CD4-positive, alpha-beta T cell treated with Interleukin-17A for 1 hour (primary cell): ENCODE data around the gene MFAP1.
A peak's percentile ranks its signal among the peaks of the same experiment; 100 is the strongest.
"Not testable (repeated sequence)": the region's sequence is repeated elsewhere in the genome, so short reads cannot be mapped to it uniquely, and the experiment has no call there.

Source experiments
- DNase-seq: peaks from one replicate; pipeline ENCODE4 v3.0.0-alpha.2; 2020

The MFAP1 gene

GRCh38 chr15:43824302-43825246 lies at the start of gene MFAP1:
Gene MFAP1 (minus strand): TSS chr15:43824690. CDS start chr15:43824569, 121 bp downstream.
- peak; percentile 96 for DNase-seq

GRCh38 chr15:43873651-43874050 lies 49.2 kb upstream of the MFAP1 start:
- no peak for DNase-seq

DNA sequence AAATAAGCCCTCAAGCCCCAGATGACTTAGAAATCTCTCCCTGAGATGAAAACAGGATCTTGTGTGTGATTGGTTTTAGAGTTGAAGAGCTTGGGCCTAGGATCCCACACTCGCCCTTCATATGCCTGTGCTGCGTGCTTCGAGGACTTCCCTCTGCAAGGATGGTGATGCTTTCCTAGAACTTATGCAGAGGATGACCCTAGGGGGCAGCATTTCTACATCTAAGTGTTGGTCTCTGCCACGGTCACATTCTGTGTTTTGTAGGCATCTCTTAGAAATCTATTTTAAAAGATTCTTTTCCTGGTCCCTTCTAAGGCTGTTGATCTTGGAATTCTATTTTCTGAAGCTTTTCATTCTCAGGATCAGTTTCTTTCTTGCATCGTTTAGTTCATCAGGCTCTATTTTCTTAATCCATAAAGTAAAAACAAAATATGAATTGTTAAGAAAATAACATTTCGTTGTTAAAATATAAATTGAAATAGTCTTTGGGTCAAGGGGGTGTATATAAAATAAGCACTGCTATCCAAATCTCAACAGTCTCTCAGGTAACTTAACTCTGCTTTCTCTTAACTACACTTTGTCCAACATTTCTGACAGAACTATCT lies 48.0 kb upstream of the MFAP1 start:
- peak; percentile 27 for DNase-seq

- no peak for DNase-seq
Observed at GRCh38 chr15:43871835-43872234, 47.3 kb upstream of the MFAP1 start.

DNA sequence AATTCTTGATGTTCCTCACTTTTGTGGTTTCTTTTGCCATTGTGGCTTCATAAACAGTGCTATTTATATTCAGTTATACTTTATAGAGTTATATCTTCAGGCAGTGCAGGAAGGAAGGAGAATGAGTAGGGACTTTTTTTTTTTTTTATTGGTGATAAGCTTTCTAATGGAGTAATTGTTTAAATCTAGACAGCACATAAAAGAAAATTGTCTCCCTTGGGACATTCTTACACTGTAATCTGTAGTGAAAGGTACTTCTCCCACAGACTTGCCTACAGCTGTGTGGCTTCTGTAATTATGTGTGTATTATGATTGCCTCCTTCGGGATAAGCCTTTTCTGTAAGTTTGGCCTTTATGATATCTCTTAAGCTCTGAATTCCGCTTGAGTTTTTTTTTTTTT lies 43.9 kb upstream of the MFAP1 start:
- no peak for DNase-seq

DNA sequence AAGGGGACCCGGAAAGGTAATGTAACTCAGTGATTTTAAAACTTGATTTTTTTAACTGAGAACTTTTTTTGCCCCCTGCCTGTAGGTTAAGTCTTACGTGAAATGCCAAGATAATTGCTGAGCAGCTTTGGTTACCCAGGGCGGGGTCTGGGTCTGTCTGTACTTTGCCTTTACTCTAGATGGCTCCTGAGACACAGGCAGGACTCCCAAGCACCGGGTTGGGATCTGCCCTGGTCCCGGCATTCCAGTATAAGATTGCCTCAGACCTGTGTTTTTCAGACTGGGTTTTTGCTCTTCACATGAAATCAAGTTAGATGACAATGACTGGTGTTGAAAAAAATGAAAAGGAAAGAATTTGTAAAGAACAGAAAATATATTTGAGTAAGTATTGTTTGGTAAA lies 42.6 kb upstream of the MFAP1 start:
- no peak for DNase-seq

- DNase-seq, result not testable (repeated sequence)
Observed at GRCh38 chr15:43866636-43867035, 42.1 kb upstream of the MFAP1 start.

- DNase-seq, result no peak
Observed at GRCh38 chr15:43859546-43859945, 35.1 kb upstream of the MFAP1 start.

DNA sequence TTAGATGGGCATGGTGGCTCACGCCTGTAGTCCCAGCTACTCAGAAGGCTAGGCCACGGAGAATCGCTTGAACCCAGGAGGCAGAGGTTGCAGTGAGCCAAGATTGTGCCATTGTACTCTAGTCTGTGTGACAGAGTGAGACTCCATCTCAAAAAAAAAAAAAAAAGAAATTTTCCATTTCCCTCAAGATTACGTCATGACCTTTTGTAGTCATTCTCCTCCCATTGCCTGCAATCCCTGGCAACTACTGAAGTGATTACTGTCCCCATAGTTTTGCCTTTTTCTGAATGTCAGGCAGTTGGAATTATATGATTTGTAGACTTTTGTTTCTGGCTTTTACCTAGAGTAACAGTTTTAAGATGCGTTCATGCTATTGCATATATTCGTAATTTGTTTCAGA lies 30.3 kb upstream of the MFAP1 start:
- no peak for DNase-seq

- no peak for DNase-seq
Observed at GRCh38 chr15:43852607-43853006, 28.1 kb upstream of the MFAP1 start.

DNA sequence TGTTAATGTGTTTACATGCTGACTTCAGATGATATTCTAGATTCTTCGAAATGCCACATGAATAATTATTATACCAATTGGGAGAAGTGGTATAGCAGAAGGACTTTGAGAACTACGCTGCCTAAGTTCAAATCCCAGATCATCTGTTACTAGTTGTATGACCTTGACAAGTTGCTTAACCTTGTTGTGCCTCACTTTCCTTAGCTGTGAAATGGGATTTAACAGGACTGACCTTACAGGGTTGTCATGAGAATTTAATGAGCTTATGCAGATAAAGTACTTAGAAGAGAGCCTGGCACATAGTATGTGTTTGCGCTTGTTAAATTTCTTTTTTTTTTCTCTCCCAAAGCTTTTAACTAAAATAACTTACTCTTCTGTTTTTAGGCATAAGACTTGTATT lies 26.8 kb upstream of the MFAP1 start:
- no peak for DNase-seq

DNA sequence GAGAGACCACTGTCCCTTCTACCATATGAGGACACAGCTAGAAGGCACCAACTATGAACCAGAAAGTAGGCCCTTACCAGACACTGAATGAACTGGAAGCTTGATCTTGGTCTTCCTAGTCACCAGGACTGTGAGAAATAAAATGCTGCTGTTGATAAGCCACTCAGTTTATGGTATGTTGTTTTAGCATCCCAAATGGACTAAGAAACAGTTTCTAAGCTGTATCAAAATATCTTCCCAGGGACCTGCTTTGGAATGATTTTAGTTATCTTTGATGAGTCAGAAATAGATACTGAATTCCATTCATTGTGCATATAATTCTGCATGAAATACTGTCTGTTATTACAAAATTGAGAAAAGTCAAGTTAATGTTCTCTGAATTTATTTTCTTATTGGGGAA lies 20.9 kb upstream of the MFAP1 start:
- no peak for DNase-seq

GRCh38 chr15:43832485-43832884 lies 8.0 kb upstream of the MFAP1 start:
- DNase-seq, result not testable (repeated sequence)

GRCh38 chr15:43831519-43832052 lies 7.1 kb upstream of the MFAP1 start:
- DNase-seq, result not testable (repeated sequence)

DNA sequence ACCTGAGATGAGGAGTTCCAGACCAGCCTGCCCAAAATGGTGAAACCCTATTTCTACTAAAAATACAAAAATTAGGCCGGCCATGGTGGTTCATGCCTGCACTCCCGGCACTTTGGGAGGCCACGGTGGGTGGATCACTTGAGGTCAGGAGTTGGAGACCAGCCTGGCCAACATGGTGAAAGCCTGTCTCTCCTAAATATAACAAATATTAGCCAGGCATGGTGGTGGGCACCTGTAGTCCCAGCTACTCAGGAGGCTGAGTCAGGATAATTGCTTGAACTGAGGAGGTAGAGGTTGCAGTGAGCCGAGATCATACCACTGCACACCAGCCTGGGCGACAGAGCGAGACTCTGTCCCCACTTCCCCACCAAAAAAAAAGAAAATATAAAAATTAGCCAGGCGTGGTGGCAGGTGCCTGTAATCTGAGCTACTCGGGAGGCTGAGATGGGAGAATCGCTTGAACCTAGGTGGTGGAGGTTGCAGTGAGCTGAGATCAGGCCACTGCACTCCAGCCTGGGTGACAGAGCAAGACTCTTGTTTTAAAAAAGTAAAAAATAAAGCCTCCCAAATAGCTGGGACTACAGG lies 6.3 kb upstream of the MFAP1 start:
- not testable (repeated sequence) for DNase-seq

GRCh38 chr15:43829951-43830540 lies 5.6 kb upstream of the MFAP1 start:
- DNase-seq, result not testable (repeated sequence)

DNA sequence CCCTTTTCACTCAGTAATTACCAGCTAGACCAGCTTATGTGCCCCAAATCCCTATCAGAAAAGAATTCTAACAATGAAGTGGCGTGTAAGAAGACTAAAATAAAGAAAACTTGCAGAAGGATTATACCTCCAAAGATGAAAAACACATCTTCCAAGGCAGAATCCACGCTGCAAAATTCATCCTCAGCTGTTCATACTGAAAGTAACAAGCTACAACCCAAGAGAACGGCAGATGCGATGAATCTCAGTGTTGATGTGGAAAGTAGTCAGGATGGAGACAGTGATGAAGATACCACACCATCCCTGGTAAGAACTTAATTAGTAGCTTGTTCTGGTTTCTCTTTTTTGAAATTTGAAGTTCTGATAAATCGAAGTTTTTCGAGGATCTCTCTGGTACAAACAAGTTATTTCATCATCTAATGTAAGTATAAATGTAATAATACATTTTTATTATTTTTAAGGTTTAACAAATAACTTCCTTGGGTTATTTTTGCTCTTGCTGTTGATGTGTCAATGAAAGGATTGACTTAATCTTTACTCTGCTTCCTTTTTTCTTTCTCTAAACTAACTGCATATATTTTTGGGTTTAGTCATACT lies 3.7 kb upstream of the MFAP1 start:
- DNase-seq, result peak; percentile 30

DNA sequence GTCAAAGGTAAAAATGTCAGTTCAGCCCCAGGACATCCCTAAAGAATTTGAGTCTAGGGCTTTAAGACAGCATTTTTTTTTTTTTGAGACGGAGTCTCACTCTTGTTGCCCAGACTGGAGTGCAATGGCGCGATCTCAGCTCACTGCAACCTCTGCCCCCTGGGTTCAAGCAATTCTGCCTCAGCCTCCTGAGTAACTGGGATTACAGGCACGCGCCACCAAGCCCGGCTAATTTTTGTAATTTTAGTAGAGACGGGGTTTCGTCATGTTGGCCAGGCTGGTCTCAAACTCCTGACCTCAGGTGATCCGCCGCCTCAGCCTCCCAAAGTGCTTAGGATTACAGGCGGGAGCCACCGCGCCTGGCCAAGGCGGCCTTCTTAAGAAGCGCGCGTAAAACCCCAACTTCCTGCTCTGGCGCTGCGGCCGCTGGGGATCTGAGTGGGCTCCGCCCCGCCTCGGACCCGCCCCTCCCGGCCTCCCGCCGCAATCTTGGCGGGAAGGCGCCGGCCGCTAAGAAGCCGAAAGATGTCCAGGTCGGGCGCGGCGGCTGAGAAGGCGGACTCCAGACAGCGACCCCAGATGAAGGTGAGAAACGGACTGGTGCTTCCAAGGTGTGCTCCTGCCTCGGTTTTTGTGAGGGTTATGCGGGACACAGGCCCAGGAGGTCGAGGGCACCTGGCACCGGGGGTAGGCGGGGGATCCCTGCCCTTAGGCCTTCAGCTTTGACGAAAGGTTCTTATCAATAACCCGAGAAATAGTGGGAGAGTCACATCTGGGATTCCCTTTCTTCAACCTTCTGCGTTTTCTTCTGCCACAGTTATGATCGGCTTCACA lies 2.2 kb upstream of the MFAP1 start, which contains the start of gene WDR76:
TSS of gene WDR76 (plus strand) at position 495 of the 834 bp plus-strand sequence. CDS start at position 526, 31 bp downstream.
- peak; percentile 76 for DNase-seq

DNA sequence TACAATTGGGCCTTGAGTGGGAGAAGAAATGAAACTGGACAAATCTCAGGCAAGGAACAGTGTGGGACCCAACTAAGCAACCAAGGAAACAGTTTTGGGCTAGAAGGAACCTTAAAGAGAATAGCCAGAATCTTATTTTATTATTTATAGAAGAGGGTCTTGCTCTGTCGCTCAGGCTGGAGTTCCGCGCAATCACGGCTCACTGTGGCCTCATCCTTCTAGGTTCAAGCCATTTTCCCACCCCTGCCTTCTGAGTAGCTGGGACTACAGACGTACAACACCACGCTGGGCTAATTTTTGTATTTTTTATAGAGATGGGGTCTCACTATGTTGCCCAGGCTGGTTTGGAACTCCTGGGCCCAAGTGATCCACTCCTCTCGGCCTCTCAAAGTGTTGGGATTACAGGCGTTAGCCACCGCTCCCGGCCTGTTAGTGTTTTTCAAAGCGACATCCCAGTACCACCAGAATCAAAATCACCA lies 1.6 kb upstream of the MFAP1 start:
- no peak for DNase-seq

DNA sequence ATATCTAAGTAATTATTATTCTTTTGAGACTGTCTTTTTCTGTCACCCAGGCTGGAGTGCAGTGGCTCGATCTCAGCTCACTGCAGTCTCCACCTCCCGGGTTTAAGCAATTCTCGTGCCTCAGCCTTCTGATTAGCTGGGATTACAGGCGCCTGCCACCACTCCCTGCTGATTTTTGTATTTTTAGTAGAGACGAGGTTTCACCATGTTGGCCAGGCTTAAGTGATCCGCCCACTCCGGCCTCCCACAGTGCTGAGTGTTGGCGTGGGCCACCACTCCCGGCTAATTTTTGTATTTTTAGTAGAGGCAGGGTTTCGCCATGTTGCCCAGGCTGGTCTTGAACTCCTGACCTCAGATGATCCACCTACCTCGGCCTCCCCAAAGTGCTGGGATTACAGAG lies 815 bp upstream of the MFAP1 start:
- not testable (repeated sequence) for DNase-seq

DNA sequence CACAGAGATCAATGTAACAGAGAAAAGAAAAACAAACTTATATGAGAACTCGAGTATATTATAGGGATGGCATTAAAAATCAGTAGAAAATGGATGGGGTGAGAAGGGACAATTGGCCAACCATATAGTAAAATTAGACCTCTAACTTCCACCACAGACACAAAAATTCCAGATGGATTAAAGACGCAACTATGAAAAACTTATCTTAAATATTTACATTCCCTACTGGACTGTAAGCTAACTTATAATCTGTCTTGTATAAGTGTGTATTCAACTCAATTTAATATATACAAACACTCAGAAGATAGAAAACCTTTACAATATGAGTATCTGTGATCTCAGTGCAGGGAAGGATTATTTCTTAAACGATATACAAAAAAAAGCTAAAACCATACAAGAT lies 3.0 kb downstream of the MFAP1 start:
- DNase-seq, result no peak
